Suprapubic skin (tissue), 4 donors: ENCODE data around the gene NUDCD2. TPM values are rescaled to one million over a fixed set of nuclear protein-coding genes. Genes with fewer than 3 reads are reported as not detected.

Experiments used
- DNase-seq, 2 donors: peaks; one replicate each; pipeline ENCODE4 v3.0.0-alpha.2; 2019; ENCODE audit warnings: low spot score in 2 of 2
- H3K27ac ChIP-seq: fragments of 200-600 bp; sonication (generic); one replicate; pipeline ENCODE4 v1.5.1; 2019
- H3K27me3 ChIP-seq: fragments of 200-600 bp; sonication (generic); one replicate; pipeline ENCODE4 v1.5.1; 2019
- H3K36me3 ChIP-seq: fragments of 200-600 bp; sonication (generic); one replicate; pipeline ENCODE4 v1.5.1; 2019
- H3K4me1 ChIP-seq: fragments of 200-600 bp; sonication (generic); one replicate; pipeline ENCODE4 v1.5.1; 2019
- H3K4me3 ChIP-seq: fragments of 200-600 bp; sonication (generic); one replicate; pipeline ENCODE4 v1.5.1; 2019; ENCODE audit warnings: mild to moderate bottlenecking
- H3K9me3 ChIP-seq: fragments of 200-600 bp; sonication (generic); one replicate; pipeline ENCODE4 v1.5.1; 2019
- CTCF ChIP-seq, 2 donors: fragments of 200-600 bp in 1 of 2; fragments of 450-650 bp in 1 of 2; sonication (generic) in 1 of 2; IDR thresholded peaks; one replicate each; pipeline ENCODE4 v1.5.1; 2016 to 2019; ENCODE audit warnings: antibody characterized with exemption in 2 of 2, mild to moderate bottlenecking in 1 of 2, moderate library complexity in 1 of 2
- EP300 ChIP-seq: sonication (generic); formaldehyde crosslinking; IDR thresholded peaks from one replicate; pipeline ENCODE4 v1.6.1; 2017; ENCODE audit warnings: antibody characterized with exemption
- POLR2A ChIP-seq, 2 donors: fragments of 450-650 bp; IDR thresholded peaks; one replicate each; pipeline ENCODE4 v1.6.1; 2017; ENCODE audit warnings: antibody characterized with exemption in 2 of 2, mild to moderate bottlenecking in 2 of 2, moderate library complexity in 2 of 2
- POLR2AphosphoS5 ChIP-seq, 3 donors: sonication (generic); formaldehyde crosslinking; IDR thresholded peaks; one replicate each; pipeline ENCODE4 v1.6.1; 2017; ENCODE audit warnings: antibody characterized with exemption in 3 of 3
- WGBS: methylation state at CpG from one replicate; pipeline ENCODE4 v1.1.5; 2018; 5-methylcytosine and 5-hydroxymethylcytosine counted together
- total RNA-seq, 4 donors: library from RNA; depleted of rRNA; stranded (reverse); fragments of >200 nt; gene quantifications; one replicate each; pipeline ENCODE4 v1.1.0, GENCODE V29; 2016

Gene NUDCD2
- total RNA-seq, 4 donors from 2014 or later = 4.4 to 19.0 (median 6.1) TPM

- 24% methylated on average over 2 of the region's 2 CpGs for WGBS
- H3K36me3 ChIP-seq = no peaks in the 10 kb centered on the region
- no peak overlapping the region for H3K27ac ChIP-seq
- no peak overlapping the region for H3K4me3 ChIP-seq
- H3K9me3 ChIP-seq = no peaks in the 10 kb centered on the region
- peaks cover 13% of the 10 kb centered on the region for H3K4me1 ChIP-seq
- H3K27me3 ChIP-seq = no peaks in the 10 kb centered on the region
- TF ChIP-seq CTCF (IDR thresholded peaks at IDR 0.05) = no peak
- no peak for TF ChIP-seq POLR2AphosphoS5 (IDR thresholded peaks at IDR 0.05)
- no peak for TF ChIP-seq POLR2A (IDR thresholded peaks at IDR 0.05)
- TF ChIP-seq EP300 = no peak
- no peak for DNase-seq
Measured at GRCh38 chr5:163407034-163407655, 52.8 kb downstream of the NUDCD2 start.

- peaks cover 13% of the 10 kb centered on the region for H3K4me1 ChIP-seq
- H3K27me3 ChIP-seq = no peaks in the 10 kb centered on the region
- no peaks in the 10 kb centered on the region for H3K36me3 ChIP-seq
- H3K4me3 ChIP-seq = no peak overlapping the region
- no peak overlapping the region for H3K27ac ChIP-seq
- 67% methylated on average over 10 of the region's 10 CpGs for WGBS
- TF ChIP-seq EP300 = no peak
- no peak for TF ChIP-seq CTCF (IDR thresholded peaks at IDR 0.05)
- TF ChIP-seq POLR2AphosphoS5 (IDR thresholded peaks at IDR 0.05) = no peak
- no peak for TF ChIP-seq POLR2A (IDR thresholded peaks at IDR 0.05)
- no peaks in the 10 kb centered on the region for H3K9me3 ChIP-seq
- DNase-seq = no peak
Measured at GRCh38 chr5:163404364-163405173, 55.3 kb downstream of the NUDCD2 start.

- DNase-seq = no peak
- H3K9me3 ChIP-seq = no peaks in the 10 kb centered on the region
- no peaks in the 10 kb centered on the region for H3K4me1 ChIP-seq
- no peak for TF ChIP-seq POLR2A (IDR thresholded peaks at IDR 0.05)
- TF ChIP-seq EP300 = no peak
- no peak for TF ChIP-seq CTCF (IDR thresholded peaks at IDR 0.05)
- no peak for TF ChIP-seq POLR2AphosphoS5 (IDR thresholded peaks at IDR 0.05)
- no peak overlapping the region for H3K4me3 ChIP-seq
- no peak overlapping the region for H3K27ac ChIP-seq
- no peaks in the 10 kb centered on the region for H3K27me3 ChIP-seq
- H3K36me3 ChIP-seq = no peaks in the 10 kb centered on the region
- WGBS = 91% methylated on average over 2 of the region's 2 CpGs
Measured at GRCh38 chr5:163402007-163402406, 57.9 kb downstream of the NUDCD2 start.

GRCh38 chr5:163401271-163401670 lies 58.6 kb downstream of the NUDCD2 start:
- WGBS = 82% methylated on average over 4 of the region's 4 CpGs
- Histone ChIP-seq H3K4me1 (no peaks in the 10 kb centered on the region), H3K4me3 (no peak overlapping the region), H3K27me3 (no peaks in the 10 kb centered on the region), H3K9me3 (no peaks in the 10 kb centered on the region), H3K36me3 (no peaks in the 10 kb centered on the region), H3K27ac (no peak overlapping the region)
- TF ChIP-seq EP300 (no peak), POLR2A (IDR thresholded peaks at IDR 0.05) (no peak), CTCF (IDR thresholded peaks at IDR 0.05) (no peak)
- DNase-seq = no peak

- H3K9me3 ChIP-seq = no peaks in the 10 kb centered on the region
- H3K4me1 ChIP-seq = no peaks in the 10 kb centered on the region
- TF ChIP-seq EP300 (no peak), CTCF (IDR thresholded peaks at IDR 0.05) (no peak), POLR2AphosphoS5 (IDR thresholded peaks at IDR 0.05) (no peak), POLR2A (IDR thresholded peaks at IDR 0.05) (no peak)
- DNase-seq = no peak
- H3K4me3 ChIP-seq = no peak overlapping the region
- no peaks in the 10 kb centered on the region for H3K27me3 ChIP-seq
- no peaks in the 10 kb centered on the region for H3K36me3 ChIP-seq
- H3K27ac ChIP-seq = no peak overlapping the region
- 75% methylated on average over 4 of the region's 4 CpGs for WGBS
Measured at GRCh38 chr5:163399923-163400322, 60.0 kb downstream of the NUDCD2 start.
